Panc1 (cell line): ENCODE results near the gene GAP43. TPM values are rescaled to one million over a fixed set of nuclear protein-coding genes. Genes with fewer than 3 reads are reported as not detected.

Experiments used
- ATAC-seq: fragments of 200-7000 bp; cut with Tn5 transposase; 2 replicates; pipeline ENCODE4 v1.9.1; 2020; ENCODE audit warnings: mild to moderate bottlenecking, moderate library complexity
- BruUV-seq: library from RNA; stranded (reverse); fragments of 400-500 nt; replicated peaks from 2 replicates; lab custom pipeline; 2021; lab: Mats Ljungman, UMichigan
- CTCF ChIA-PET: fragments of 300-600 bp; sonication (Branson Sonifier 250); formaldehyde crosslinking; loops from one replicate; lab custom pipeline; 2022; ENCODE audit warnings: antibody characterized with exemption; lab: Charles Lee
- POLR2A ChIA-PET: fragments of 300-600 bp; sonication (Branson Sonifier 250); formaldehyde crosslinking; loops from one replicate; lab custom pipeline; 2022; ENCODE audit warnings: antibody characterized with exemption; lab: Charles Lee
- DNase-seq: peaks from one replicate; pipeline ENCODE4 v3.0.0-alpha.2; 2010; ENCODE audit warnings: low read depth, low spot score
- H3K27ac ChIP-seq: 2 replicates; pipeline ENCODE4 v1.5.1; 2011; ENCODE audit warnings: mild to moderate bottlenecking, low read length, inconsistent platforms
- H3K27me3 ChIP-seq: fragments of 200-500 bp; sonication (Bioruptor generic); 2 replicates; pipeline ENCODE4 v1.6.0; 2014; ENCODE audit warnings: low read length, inconsistent platforms; ENCODE audit not compliant: control insufficient read depth, insufficient read depth
- H3K36me3 ChIP-seq: fragments of 200-500 bp; sonication (Bioruptor generic); 2 replicates; pipeline ENCODE4 v1.5.1; 2014; ENCODE audit warnings: inconsistent platforms, mild to moderate bottlenecking, low read length, moderate library complexity; ENCODE audit not compliant: control insufficient read depth, insufficient read depth
- H3K4me1 ChIP-seq: 2 replicates; pipeline ENCODE4 v1.5.1; 2011; ENCODE audit warnings: inconsistent platforms, mild to moderate bottlenecking, low read length, moderate library complexity; ENCODE audit not compliant: control insufficient read depth, insufficient read depth
- H3K4me3 ChIP-seq, 2 experiments: 2 replicates each; pipeline ENCODE4 v1.5.1; 2011 to 2012; ENCODE audit warnings: low read depth in 2 of 2, low read length in 2 of 2, mild to moderate bottlenecking in 2 of 2, inconsistent platforms in 1 of 2, moderate library complexity in 1 of 2
- H3K9me3 ChIP-seq: fragments of 200-500 bp; sonication (Bioruptor generic); 2 replicates; pipeline ENCODE4 v1.5.1; 2014; ENCODE audit warnings: low read depth, mild to moderate bottlenecking, inconsistent platforms, low read length, moderate library complexity; ENCODE audit not compliant: control insufficient read depth, insufficient read depth
- POLR2AphosphoS5 ChIP-seq: IDR thresholded peaks from 2 replicates; pipeline ENCODE4 v1.6.1; 2012; ENCODE audit warnings: mild to moderate bottlenecking, low read depth, low read length, moderate library complexity
- SIN3A ChIP-seq: IDR thresholded peaks from 2 replicates; pipeline ENCODE4 v1.6.1; 2012; ENCODE audit warnings: low read depth, mild to moderate bottlenecking, low read length, moderate library complexity, borderline replicate concordance; ENCODE audit not compliant: insufficient read depth
- TCF7L2 ChIP-seq: IDR thresholded peaks from 2 replicates; pipeline ENCODE4 v1.6.1; 2011; ENCODE audit warnings: mild to moderate bottlenecking, low read depth, low read length, inconsistent platforms
- in situ Hi-C: cut with HindIII; loops from 2 replicates; pipeline ENCODE4 v1.10.0; 2016; ENCODE audit warnings: low sequenced_read_pairs, low pct_unique_long_range_greater_than_20kb
- intact Hi-C: fragments of 100-400 bp; cut with micrococcal nuclease; formaldehyde crosslinking; loops from one replicate; pipeline ENCODE4 v1.10.0; 2022; ENCODE audit not compliant: unreplicated experiment
- total RNA-seq: library from RNA; stranded (reverse); gene quantifications from one replicate; pipeline ENCODE4 v1.2.1, GENCODE V29; 2021; ENCODE audit not compliant: unreplicated experiment
- TF ChIP-seq, protein P1 (sequence below), 2 experiments: IDR thresholded peaks; 2 replicates each; pipeline ENCODE4 v1.6.1; 2011 to 2012; ENCODE audit warnings: low read depth in 2 of 2, control low read depth in 1 of 2, low read length in 1 of 2, mild to moderate bottlenecking in 1 of 2, moderate library complexity in 1 of 2; ENCODE audit not compliant: insufficient read depth in 1 of 2
- TF ChIP-seq, protein P2 (sequence below): fragments of 450-650 bp; IDR thresholded peaks from 2 replicates; pipeline ENCODE4 v1.5.1; 2017; ENCODE audit warnings: mild to moderate bottlenecking

GAP43 gene
- total RNA-seq, 1 experiment from 2014 or later: not detected

DNA sequence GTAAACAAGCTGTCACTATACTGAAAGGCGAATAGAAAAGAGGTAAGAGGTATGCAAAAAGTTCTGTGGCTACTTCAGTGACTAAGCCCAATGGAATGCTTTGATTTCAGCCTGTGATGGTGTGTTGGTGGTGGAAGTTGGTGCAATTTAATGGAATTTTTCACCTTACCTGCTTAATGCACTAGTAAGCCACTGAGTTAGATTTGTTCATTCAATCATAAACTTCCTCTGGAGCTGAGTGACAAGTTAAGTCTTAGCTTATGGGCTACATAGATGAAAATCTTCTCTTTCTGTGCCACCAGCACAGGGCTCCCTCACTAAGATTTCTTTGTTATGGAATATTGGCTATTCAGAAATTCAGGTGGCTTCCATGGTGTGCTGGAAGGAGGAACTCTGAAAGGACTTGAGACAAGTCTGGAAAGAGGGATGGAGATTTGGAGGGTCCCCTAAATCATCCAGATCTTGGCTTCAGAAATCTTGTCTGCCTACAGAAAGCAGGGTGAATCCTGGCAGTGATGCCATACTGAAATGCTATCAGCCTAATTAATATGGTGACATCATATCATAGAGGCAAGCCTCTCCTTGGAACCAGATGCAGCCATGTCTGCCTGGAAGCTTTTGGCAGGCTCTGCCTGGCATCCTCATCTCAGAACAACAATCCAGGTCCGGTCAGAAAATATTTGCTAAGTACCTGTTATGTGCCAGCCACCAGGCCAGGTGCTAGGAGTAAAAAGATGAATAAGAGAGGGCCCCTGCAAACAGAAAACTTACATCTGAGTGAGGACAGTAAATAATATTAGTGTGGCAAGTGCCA, 8.1 kb upstream of the GAP43 start:
- BruUV-seq: no TSS peak
- Histone ChIP-seq H3K27ac (no peak overlapping the region), H3K9me3 (no peaks in the 10 kb centered on the region), H3K27me3 (no peaks in the 10 kb centered on the region), H3K4me1 (no peaks in the 10 kb centered on the region), H3K4me3 (no peak overlapping the region), H3K36me3 (no peaks in the 10 kb centered on the region)
- intact Hi-C loops: no loop called here
- TF ChIP-seq, protein P1, sequence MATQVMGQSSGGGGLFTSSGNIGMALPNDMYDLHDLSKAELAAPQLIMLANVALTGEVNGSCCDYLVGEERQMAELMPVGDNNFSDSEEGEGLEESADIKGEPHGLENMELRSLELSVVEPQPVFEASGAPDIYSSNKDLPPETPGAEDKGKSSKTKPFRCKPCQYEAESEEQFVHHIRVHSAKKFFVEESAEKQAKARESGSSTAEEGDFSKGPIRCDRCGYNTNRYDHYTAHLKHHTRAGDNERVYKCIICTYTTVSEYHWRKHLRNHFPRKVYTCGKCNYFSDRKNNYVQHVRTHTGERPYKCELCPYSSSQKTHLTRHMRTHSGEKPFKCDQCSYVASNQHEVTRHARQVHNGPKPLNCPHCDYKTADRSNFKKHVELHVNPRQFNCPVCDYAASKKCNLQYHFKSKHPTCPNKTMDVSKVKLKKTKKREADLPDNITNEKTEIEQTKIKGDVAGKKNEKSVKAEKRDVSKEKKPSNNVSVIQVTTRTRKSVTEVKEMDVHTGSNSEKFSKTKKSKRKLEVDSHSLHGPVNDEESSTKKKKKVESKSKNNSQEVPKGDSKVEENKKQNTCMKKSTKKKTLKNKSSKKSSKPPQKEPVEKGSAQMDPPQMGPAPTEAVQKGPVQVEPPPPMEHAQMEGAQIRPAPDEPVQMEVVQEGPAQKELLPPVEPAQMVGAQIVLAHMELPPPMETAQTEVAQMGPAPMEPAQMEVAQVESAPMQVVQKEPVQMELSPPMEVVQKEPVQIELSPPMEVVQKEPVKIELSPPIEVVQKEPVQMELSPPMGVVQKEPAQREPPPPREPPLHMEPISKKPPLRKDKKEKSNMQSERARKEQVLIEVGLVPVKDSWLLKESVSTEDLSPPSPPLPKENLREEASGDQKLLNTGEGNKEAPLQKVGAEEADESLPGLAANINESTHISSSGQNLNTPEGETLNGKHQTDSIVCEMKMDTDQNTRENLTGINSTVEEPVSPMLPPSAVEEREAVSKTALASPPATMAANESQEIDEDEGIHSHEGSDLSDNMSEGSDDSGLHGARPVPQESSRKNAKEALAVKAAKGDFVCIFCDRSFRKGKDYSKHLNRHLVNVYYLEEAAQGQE (IDR thresholded peaks at IDR 0.05; ENCODE audit: insufficient read depth in 1 of 2, low read depth in 2 of 2, low read length in 1 of 2): no peak
- TF ChIP-seq TCF7L2 (no peak), POLR2AphosphoS5 (no peak), SIN3A (no peak)
- TF ChIP-seq, protein P2, sequence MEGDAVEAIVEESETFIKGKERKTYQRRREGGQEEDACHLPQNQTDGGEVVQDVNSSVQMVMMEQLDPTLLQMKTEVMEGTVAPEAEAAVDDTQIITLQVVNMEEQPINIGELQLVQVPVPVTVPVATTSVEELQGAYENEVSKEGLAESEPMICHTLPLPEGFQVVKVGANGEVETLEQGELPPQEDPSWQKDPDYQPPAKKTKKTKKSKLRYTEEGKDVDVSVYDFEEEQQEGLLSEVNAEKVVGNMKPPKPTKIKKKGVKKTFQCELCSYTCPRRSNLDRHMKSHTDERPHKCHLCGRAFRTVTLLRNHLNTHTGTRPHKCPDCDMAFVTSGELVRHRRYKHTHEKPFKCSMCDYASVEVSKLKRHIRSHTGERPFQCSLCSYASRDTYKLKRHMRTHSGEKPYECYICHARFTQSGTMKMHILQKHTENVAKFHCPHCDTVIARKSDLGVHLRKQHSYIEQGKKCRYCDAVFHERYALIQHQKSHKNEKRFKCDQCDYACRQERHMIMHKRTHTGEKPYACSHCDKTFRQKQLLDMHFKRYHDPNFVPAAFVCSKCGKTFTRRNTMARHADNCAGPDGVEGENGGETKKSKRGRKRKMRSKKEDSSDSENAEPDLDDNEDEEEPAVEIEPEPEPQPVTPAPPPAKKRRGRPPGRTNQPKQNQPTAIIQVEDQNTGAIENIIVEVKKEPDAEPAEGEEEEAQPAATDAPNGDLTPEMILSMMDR: no peak
- ChIA-PET POLR2A (no interaction called here), CTCF (no interaction called here)
- ATAC-seq (no peak), DNase-seq (no peak)
- in situ Hi-C loops: no loop called here

DNA sequence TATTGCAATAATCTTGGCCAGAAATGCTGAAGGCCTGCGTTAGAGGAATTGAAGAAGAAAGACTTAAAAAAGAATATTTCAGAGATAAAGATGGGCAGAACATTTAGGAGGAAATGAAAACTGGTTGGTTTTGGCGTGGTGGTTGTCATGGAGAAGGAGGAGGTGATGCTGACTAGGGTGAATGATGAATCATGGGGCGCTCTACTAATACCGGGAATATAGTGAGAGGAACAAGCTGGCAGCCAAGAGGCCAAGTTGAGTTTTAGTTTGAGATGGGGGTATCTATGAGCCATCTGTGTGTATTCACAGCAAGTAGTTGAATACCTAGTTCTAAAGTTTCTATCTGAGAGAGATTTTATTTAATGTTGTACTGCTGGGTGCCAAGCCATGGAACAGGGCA, 6.8 kb upstream of the GAP43 start:
- ATAC-seq: no peak
- in situ Hi-C loops (no loop called here), intact Hi-C loops (no loop called here)
- CTCF ChIA-PET: no interaction called here
- TF ChIP-seq, protein P1 (IDR thresholded peaks at IDR 0.05; ENCODE audit: insufficient read depth in 1 of 2, low read depth in 2 of 2, low read length in 1 of 2): no peak
- TF ChIP-seq TCF7L2 (no peak), SIN3A (no peak), POLR2AphosphoS5 (no peak)
- TF ChIP-seq, protein P2: no peak
- no peak overlapping the region for H3K27ac ChIP-seq
- H3K4me1 ChIP-seq: no peaks in the 10 kb centered on the region
- DNase-seq: no peak
- no peaks in the 10 kb centered on the region for H3K36me3 ChIP-seq
- H3K27me3 ChIP-seq: no peaks in the 10 kb centered on the region
- no peak overlapping the region for H3K4me3 ChIP-seq
- H3K9me3 ChIP-seq: no peaks in the 10 kb centered on the region
- BruUV-seq: no TSS peak
- POLR2A ChIA-PET: no interaction called here
